Tibial nerve (tissue), 3 donors: Measurements from ENCODE around the gene ATP7A.

Experiments
- CTCF ChIP-seq, 5 experiments: fragments of 200-600 bp in 3 of 5; fragments of 450-650 bp in 2 of 5; sonication (generic) in 3 of 5; IDR thresholded peaks; one replicate each; pipeline ENCODE4 v1.5.1; 2016 to 2019; ENCODE audit warnings: antibody characterized with exemption in 5 of 5, mild to moderate bottlenecking in 3 of 5, moderate library complexity in 2 of 5
- POLR2A ChIP-seq, 2 donors: fragments of 450-650 bp; IDR thresholded peaks; one replicate each; pipeline ENCODE4 v1.6.1; 2017; ENCODE audit warnings: antibody characterized with exemption in 2 of 2, mild to moderate bottlenecking in 2 of 2, moderate library complexity in 2 of 2

GRCh38 chrX:77961063-77961462 lies 50.6 kb downstream of the ATP7A start:
- TF ChIP-seq CTCF (IDR thresholded peaks at IDR 0.05) (no peak), POLR2A (IDR thresholded peaks at IDR 0.05) (no peak)
